HEK293T (cell line): ENCODE data around the gene SURF1.

Experiments
- BHLHE40 ChIP-seq: fragments of 450-650 bp; IDR thresholded peaks from 2 replicates; pipeline ENCODE4 v1.6.1; 2016; ENCODE audit warnings: mild to moderate bottlenecking, moderate library complexity, borderline replicate concordance
- CTBP1 ChIP-seq: fragments of 450-650 bp; IDR thresholded peaks from 2 replicates; pipeline ENCODE4 v1.6.1; 2016; ENCODE audit warnings: borderline replicate concordance
- ELF4 ChIP-seq: fragments of 450-650 bp; IDR thresholded peaks from 2 replicates; pipeline ENCODE4 v1.6.1; 2017; ENCODE audit warnings: antibody characterized with exemption
- FOXA1 ChIP-seq: fragments of 450-650 bp; IDR thresholded peaks from 2 replicates; pipeline ENCODE4 v1.6.1; 2016; ENCODE audit warnings: mild to moderate bottlenecking
- FOXK2 ChIP-seq: fragments of 450-650 bp; IDR thresholded peaks from 2 replicates; pipeline ENCODE4 v1.6.1; 2016; ENCODE audit warnings: mild to moderate bottlenecking
- FOXM1 ChIP-seq: fragments of 450-650 bp; IDR thresholded peaks from 2 replicates; pipeline ENCODE4 v1.6.1; 2017; ENCODE audit warnings: mild to moderate bottlenecking, borderline replicate concordance
- HDGF ChIP-seq: fragments of 450-650 bp; IDR thresholded peaks from 2 replicates; pipeline ENCODE4 v1.6.1; 2017; ENCODE audit warnings: antibody characterized with exemption, borderline replicate concordance
- L3MBTL2 ChIP-seq: fragments of 450-650 bp; conservative IDR thresholded peaks from 2 replicates; pipeline ENCODE4 v1.6.1; 2016; ENCODE audit warnings: mild to moderate bottlenecking
- LEF1 ChIP-seq: fragments of 450-650 bp; IDR thresholded peaks from 2 replicates; pipeline ENCODE4 v1.6.1; 2017; ENCODE audit warnings: mild to moderate bottlenecking, borderline replicate concordance
- NFRKB ChIP-seq: fragments of 450-650 bp; IDR thresholded peaks from 2 replicates; pipeline ENCODE4 v1.6.1; 2016; ENCODE audit warnings: mild to moderate bottlenecking, moderate library complexity
- SP1 ChIP-seq: fragments of 450-650 bp; IDR thresholded peaks from 2 replicates; pipeline ENCODE4 v1.6.1; 2017
- TARDBP ChIP-seq: fragments of 450-650 bp; IDR thresholded peaks from 2 replicates; pipeline ENCODE4 v1.6.1; 2016
- ZNF384 ChIP-seq: fragments of 450-650 bp; IDR thresholded peaks from 2 replicates; pipeline ENCODE4 v1.6.1; 2016

DNA sequence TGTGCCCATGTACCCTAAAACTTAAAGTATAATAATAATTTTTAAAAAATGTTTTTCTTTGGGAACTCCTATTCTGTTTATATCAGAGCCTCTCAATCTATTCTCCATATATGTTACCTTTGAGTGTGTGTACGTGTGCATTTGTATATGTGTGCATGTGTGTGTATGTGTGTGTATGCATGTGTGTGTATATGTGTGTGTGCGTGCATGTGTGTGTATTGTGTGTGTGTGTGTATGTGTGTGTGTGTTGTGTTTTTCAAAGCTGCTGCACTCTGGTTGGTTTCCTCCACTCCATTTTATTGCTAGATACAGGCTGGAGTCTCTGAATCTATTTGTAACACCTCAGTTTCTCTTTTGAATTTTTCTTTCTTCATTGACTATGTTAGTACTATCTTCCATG is 40.3 kb downstream of the SURF1 start:
- TF ChIP-seq BHLHE40 (no peak), FOXK2 (no peak), TARDBP (no peak), FOXM1 (no peak), SP1 (no peak), LEF1 (no peak), HDGF (no peak), NFRKB (no peak), FOXA1 (no peak), ZNF384 (no peak), ELF4 (no peak), CTBP1 (no peak), L3MBTL2 (no peak)
